Activated T-helper 1 cell treated with anti-CD3 and anti-CD28 coated beads, Interleukin-12 subunit alpha, Interleukin-12 subunit beta, Interleukin-2, Interleukin-4 antibody, amounts not matched to agents 30 ng/mL and 10 ng/mL and 1 ng/mL, durations not matched to agents 14 hours and 24 hours and 36 hours (primary cell): ENCODE measurements around the gene SH3RF2. TPM values are rescaled to one million over a fixed set of nuclear protein-coding genes. Genes with fewer than 3 reads are reported as not detected.
"Not testable (repeated sequence)": the region's sequence is repeated elsewhere in the genome, so short reads cannot be mapped to it uniquely, and the experiment has no call there.

Experiments used
- DNase-seq: peaks from one replicate; pipeline ENCODE4 v3.0.0; 2021; ENCODE audit warnings: low spot score
- H3K27ac Mint-ChIP-seq: one replicate; pipeline ENCODE4 v1.8.0; 2021; ENCODE audit warnings: mild to moderate bottlenecking, mixed read lengths
- H3K27me3 Mint-ChIP-seq: one replicate; pipeline ENCODE4 v1.8.0; 2022; ENCODE audit warnings: mild to moderate bottlenecking, moderate library complexity, mixed read lengths; ENCODE audit not compliant: insufficient read depth
- H3K36me3 Mint-ChIP-seq: one replicate; pipeline ENCODE4 v1.8.0; 2021; ENCODE audit warnings: low read depth, mixed read lengths
- H3K4me1 Mint-ChIP-seq: one replicate; pipeline ENCODE4 v1.8.0; 2021; ENCODE audit warnings: low read depth, mixed read lengths
- H3K4me3 Mint-ChIP-seq: one replicate; pipeline ENCODE4 v1.8.0; 2021; ENCODE audit warnings: mild to moderate bottlenecking, moderate library complexity, mixed read lengths
- H3K9me3 Mint-ChIP-seq: one replicate; pipeline ENCODE4 v1.8.0; 2021; ENCODE audit warnings: mixed read lengths
- intact Hi-C: fragments of 100-400 bp; cut with micrococcal nuclease; formaldehyde crosslinking; loops from one replicate; pipeline ENCODE4 v1.15.1; 2024
- total RNA-seq: library from RNA; stranded (reverse); gene quantifications from 2 replicates; pipeline ENCODE4 v1.2.3, GENCODE V29; 2022

Gene SH3RF2
- total RNA-seq, 1 donor from 2014 or later, result 0.18 TPM

DNA sequence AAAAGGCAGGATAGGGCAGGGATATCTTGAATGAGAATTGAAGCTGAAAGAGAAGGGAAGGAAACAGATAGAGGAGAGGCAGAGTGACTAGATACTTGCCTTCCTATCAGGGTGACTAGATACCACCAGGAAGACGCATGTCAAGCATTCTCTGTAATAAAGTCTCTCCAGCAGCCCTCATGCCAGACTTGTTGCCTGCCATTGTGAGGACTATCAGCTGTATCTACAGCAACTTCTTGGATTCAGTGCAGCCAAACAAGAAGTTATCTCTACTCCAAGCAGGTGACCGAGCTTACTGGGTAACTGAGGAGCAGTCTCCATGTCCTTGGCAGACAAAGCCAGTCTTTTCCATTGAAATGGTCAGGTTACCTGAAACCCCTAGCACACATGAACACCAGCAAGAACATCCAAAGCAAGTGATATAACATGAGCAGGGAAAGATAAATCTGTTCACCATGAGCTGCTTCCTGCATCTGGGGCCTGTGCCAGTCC lies 9.3 kb downstream of the SH3RF2 start:
- intact Hi-C loops, result loop anchor here (1.0 to 5.0 kb wide), 6 partner anchors 8 to 1753 kb away; partner anchors contain the start of genes RBM27 and TCERG1
- H3K4me1 Mint-ChIP-seq, result peaks cover 48% of the 10 kb centered on the region
- H3K27me3 Mint-ChIP-seq, result peaks cover 36% of the 10 kb centered on the region
- no peak for DNase-seq
- H3K36me3 Mint-ChIP-seq, result no peaks in the 10 kb centered on the region
- no peak overlapping the region for H3K27ac Mint-ChIP-seq
- no peak overlapping the region for H3K4me3 Mint-ChIP-seq
- no peaks in the 10 kb centered on the region for H3K9me3 Mint-ChIP-seq

DNA sequence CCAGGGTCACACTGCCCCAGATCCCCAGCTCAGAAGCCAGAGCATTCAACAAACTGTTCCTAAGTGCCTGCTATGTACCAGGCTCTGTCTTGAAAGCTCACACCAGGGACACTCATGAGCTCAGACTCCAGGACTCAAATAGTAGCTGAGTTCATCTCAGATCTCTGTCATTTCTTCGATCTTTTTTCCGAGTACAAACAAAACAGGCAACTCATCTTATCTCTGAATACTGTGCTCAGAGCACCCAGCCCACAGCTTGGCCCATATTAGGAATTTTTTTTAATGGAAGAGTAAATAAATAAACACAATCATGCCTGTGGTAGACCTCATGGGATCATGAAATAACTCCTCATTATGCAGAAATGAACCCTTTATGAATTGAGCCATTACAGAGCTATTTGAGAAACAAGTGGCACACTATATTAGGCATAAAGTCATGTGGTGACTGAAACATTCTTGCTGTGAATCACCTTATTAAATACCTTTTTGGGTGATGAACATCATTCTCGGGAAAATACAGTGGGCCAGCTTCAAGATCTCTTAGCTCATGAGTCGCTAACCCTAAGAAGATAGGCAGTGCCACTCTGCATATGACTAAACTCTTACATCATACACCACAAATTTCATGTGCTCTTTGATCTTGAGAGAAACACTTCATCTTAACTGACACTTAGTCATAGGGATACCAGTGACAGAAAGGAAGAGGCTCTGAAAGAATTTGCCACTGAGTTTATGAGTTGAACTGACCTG lies 9.9 kb downstream of the SH3RF2 start:
- Mint-ChIP-seq H3K4me3 (peak overlapping the region; percentile 5), H3K9me3 (no peaks in the 10 kb centered on the region), H3K27ac (peak overlapping the region; percentile 73), H3K36me3 (no peaks in the 10 kb centered on the region), H3K4me1 (peaks cover 44% of the 10 kb centered on the region), H3K27me3 (peaks cover 36% of the 10 kb centered on the region)
- DNase-seq, result peak; percentile 19
- intact Hi-C loops, result loop anchor here (1.0 to 5.0 kb wide), 6 partner anchors 9 to 1754 kb away; partner anchors contain the start of genes RBM27 and TCERG1

DNA sequence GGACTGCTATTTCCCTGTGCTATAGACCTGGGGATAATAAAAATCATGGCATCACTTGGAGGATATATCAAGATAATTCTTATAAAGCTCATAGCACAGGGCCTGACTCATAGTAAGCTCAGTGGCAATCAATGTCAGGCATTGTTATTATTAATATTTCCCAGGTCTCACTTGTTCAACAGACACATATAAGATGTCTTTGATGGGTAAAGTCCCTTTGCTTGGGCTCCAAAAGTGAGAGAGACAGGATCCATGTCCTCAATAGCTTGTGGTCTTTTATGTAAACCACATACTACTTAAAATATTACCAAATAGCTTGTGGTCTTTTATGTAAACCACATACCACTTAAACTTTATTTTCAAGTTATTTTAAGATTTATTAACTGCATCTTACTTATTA lies 11.2 kb downstream of the SH3RF2 start:
- DNase-seq, result no peak
- no peaks in the 10 kb centered on the region for H3K36me3 Mint-ChIP-seq
- intact Hi-C loops, result loop anchor here (5.0 kb wide), 2 partner anchors 205 to 1755 kb away; no protein-coding TSS in a partner anchor
- no peak overlapping the region for H3K4me3 Mint-ChIP-seq
- peaks cover 43% of the 10 kb centered on the region for H3K27me3 Mint-ChIP-seq
- no peaks in the 10 kb centered on the region for H3K9me3 Mint-ChIP-seq
- peaks cover 32% of the 10 kb centered on the region for H3K4me1 Mint-ChIP-seq
- no peak overlapping the region for H3K27ac Mint-ChIP-seq

DNA sequence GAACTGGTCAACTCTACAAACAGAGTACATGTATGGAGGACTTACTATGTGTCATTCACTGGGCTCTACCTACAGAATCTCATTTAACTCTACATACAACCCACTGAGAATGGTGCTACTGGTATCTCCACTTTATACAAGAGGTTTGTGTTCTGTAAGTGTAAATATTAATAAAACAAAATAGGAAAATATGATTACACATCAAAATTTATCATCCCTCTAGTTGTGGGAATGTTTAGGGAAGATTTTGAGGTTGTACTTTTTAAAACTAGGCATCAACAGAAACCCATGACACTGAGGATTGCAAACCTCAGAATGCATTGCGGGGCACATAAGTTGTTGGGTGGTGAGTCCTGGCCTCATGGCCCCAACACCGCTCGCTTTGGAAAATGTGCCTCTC lies 11.7 kb downstream of the SH3RF2 start:
- Mint-ChIP-seq H3K27ac (no peak overlapping the region), H3K9me3 (no peaks in the 10 kb centered on the region), H3K27me3 (peaks cover 43% of the 10 kb centered on the region), H3K4me3 (no peak overlapping the region), H3K4me1 (peaks cover 32% of the 10 kb centered on the region), H3K36me3 (no peaks in the 10 kb centered on the region)
- intact Hi-C loops, result loop anchor here (5.0 kb wide), 2 partner anchors 206 to 1756 kb away; no protein-coding TSS in a partner anchor
- no peak for DNase-seq

DNA sequence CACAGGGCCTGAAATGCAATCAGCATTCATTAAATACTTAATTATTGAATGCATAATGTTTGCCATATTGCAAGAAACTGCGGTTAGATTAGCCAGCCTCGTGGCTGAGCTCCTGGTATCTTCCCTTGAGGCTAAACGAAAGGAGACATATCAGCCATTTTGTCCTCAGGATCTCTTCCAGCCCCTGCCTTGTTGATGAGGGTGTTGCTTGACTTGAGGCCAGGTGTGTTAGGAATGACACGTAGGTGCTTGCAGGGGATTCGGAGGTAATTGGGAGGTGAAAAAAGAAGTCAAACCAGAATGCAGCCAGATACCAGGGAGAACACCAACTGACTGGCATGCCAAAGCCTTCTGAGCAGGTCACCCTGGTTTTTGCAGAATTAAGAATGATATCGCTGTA lies 12.5 kb downstream of the SH3RF2 start:
- Mint-ChIP-seq H3K4me3 (no peak overlapping the region), H3K4me1 (peaks cover 32% of the 10 kb centered on the region), H3K9me3 (no peaks in the 10 kb centered on the region), H3K27ac (no peak overlapping the region), H3K36me3 (no peaks in the 10 kb centered on the region), H3K27me3 (peaks cover 45% of the 10 kb centered on the region)
- intact Hi-C loops, result loop anchor here (5.0 kb wide), 2 partner anchors 207 to 1757 kb away; no protein-coding TSS in a partner anchor
- DNase-seq, result no peak

DNA sequence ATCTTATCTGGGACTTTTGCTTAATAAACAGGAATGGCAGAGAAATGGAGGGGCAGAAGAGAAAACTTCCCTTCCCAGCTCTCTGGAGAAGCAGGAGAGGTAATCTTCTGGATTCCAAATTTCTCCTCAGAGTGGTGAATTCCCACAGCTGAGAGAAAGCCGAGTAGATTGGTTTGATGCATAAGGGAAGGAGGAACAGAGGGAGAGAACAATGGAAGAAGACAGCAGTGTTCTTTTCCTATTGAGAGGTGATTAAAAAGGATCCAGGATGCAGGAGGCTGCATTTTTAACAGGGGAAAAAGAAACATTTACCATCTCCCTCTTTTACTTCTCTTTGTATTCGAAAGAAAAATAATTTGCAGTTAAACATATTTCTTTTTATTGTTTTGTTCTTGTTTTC lies 13.1 kb downstream of the SH3RF2 start:
- Mint-ChIP-seq H3K27ac (no peak overlapping the region), H3K9me3 (no peaks in the 10 kb centered on the region), H3K4me1 (peaks cover 30% of the 10 kb centered on the region), H3K4me3 (no peak overlapping the region), H3K36me3 (no peaks in the 10 kb centered on the region), H3K27me3 (peaks cover 43% of the 10 kb centered on the region)
- no peak for DNase-seq
- intact Hi-C loops, result loop anchor here (5.0 kb wide), 2 partner anchors 207 to 1757 kb away; no protein-coding TSS in a partner anchor

DNA sequence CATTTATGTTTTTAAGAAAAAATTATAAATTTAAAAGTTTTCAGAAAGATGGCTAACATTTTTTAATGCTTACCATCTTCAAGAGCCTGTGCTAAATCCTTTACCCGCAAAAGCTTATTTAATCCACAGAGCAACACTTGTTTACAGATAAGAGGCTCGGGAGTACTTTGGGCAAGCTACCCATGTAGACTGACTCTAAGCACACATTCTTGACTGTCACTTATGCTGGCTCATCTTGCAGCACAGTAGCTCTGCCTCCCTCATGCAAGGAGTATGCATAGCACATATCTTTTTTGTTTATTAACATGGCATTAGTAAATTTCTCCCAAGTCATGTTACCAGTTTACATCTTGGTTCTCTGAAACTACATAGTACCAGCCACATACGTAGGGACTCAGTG lies 14.7 kb downstream of the SH3RF2 start:
- no peaks in the 10 kb centered on the region for H3K9me3 Mint-ChIP-seq
- no peak overlapping the region for H3K4me3 Mint-ChIP-seq
- no peak overlapping the region for H3K27ac Mint-ChIP-seq
- H3K27me3 Mint-ChIP-seq, result peaks cover 43% of the 10 kb centered on the region
- intact Hi-C loops, result no loop called here
- H3K4me1 Mint-ChIP-seq, result peaks cover 14% of the 10 kb centered on the region
- DNase-seq, result no peak
- H3K36me3 Mint-ChIP-seq, result no peaks in the 10 kb centered on the region

DNA sequence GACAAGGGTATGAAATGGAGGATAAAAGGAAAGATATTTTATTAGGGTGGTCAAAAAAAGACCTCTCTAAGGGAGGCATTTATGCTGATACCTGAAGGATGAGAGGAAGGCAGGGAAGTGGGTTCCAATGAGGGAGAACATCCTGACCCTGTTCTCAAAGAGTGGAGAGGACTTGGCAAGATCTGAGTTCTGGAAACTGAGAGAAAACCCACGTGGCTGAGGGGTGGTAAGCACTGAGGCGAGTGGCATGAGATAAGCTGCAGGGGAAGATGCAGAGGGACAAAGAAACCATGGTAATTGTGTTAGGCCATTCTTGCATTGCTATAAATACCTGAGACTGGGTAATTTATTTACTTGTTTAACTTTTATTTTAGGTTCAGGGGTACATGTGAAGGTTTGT lies 16.8 kb downstream of the SH3RF2 start:
- Mint-ChIP-seq H3K4me1 (no peaks in the 10 kb centered on the region), H3K27me3 (peaks cover 50% of the 10 kb centered on the region), H3K27ac (no peak overlapping the region), H3K36me3 (no peaks in the 10 kb centered on the region), H3K4me3 (no peak overlapping the region), H3K9me3 (no peaks in the 10 kb centered on the region)
- no peak for DNase-seq
- intact Hi-C loops, result no loop called here

DNA sequence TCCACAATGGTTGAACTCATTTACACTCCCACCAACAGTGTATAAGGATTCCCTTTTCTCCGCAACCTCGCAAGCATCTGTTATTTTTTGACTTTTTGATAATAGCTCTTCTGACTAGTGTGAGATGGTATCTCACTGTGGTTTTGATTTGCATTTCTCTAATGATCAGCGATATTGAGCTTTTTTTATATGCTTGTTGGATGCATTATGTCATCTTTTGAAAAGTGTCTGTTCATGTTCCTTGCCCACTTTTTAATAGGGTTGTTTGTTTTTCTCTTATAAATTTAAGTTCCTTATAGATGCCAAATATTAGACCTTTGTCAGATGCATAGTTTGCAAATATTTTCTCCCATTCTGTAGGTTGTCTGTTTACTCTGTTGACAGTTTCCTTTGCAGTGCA lies 17.8 kb downstream of the SH3RF2 start:
- H3K27ac Mint-ChIP-seq, intact Hi-C loops, H3K4me1 Mint-ChIP-seq, H3K9me3 Mint-ChIP-seq, DNase-seq, H3K4me3 Mint-ChIP-seq, H3K36me3 Mint-ChIP-seq: not testable (repeated sequence)
- peaks cover 46% of the 10 kb centered on the region for H3K27me3 Mint-ChIP-seq

DNA sequence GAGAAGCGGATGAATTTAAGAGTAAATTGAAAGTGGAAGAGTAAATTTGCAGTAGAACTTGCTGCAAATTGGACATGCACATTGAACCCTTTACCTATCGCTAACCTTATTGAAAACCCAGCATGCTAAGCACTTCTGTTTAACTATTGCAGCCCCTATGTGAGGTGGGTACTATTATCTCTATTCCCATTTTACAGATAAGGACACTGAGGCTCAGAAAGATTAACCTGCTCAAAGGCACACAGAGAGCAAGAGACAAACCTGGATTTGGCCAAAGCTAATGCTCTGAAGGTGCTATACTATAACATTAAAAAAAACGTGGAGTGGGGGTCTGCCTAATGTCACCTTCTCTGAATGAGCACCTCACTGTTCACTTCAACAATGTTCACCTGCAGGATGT lies 21.0 kb downstream of the SH3RF2 start:
- H3K27ac Mint-ChIP-seq, result no peak overlapping the region
- H3K9me3 Mint-ChIP-seq, result no peaks in the 10 kb centered on the region
- intact Hi-C loops, result no loop called here
- DNase-seq, result no peak
- no peaks in the 10 kb centered on the region for H3K4me1 Mint-ChIP-seq
- H3K36me3 Mint-ChIP-seq, result no peaks in the 10 kb centered on the region
- no peak overlapping the region for H3K4me3 Mint-ChIP-seq
- H3K27me3 Mint-ChIP-seq, result peaks cover 22% of the 10 kb centered on the region

DNA sequence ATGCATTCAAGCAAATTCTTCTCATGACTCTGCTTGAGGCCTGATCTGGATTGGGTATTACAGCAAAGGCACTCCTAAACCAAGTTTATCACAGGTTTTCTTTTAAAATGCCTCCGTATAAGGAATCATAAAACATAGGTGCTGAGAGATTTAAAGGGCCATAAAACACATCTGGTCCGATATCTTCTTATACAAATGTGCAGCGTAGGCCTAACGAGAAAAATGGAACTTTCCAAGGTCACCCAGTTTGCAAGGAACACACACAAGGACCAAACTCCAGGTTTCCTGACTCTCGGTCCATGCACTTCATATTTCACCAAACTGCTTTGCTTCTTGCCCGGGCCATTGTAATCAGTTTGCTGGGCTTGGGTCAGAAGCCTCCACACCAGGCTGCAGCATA lies 22.1 kb downstream of the SH3RF2 start:
- no peaks in the 10 kb centered on the region for H3K36me3 Mint-ChIP-seq
- peaks cover 15% of the 10 kb centered on the region for H3K27me3 Mint-ChIP-seq
- no peak overlapping the region for H3K27ac Mint-ChIP-seq
- no peaks in the 10 kb centered on the region for H3K4me1 Mint-ChIP-seq
- no peaks in the 10 kb centered on the region for H3K9me3 Mint-ChIP-seq
- H3K4me3 Mint-ChIP-seq, result no peak overlapping the region
- no peak for DNase-seq
- intact Hi-C loops, result no loop called here

DNA sequence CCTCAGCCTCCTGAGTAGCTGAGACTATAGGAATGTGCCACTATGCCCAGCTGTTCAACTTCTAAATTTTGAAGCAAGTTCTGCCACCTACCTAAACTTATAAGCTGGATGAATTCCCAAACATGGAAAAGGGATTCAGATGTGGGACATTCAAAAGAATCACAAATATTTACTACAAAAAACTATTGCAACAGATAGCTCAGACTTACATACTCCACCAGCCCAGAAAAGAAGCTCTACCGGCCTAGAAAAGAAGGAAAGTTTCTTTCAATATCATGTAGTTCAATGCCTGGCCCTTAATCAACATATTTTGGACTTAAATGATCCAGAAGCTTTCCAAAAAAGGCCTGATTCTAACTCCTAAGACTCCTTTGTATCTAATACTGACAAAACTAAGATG lies 23.8 kb downstream of the SH3RF2 start:
- Mint-ChIP-seq H3K27ac (no peak overlapping the region), H3K36me3 (no peaks in the 10 kb centered on the region), H3K4me1 (no peaks in the 10 kb centered on the region), H3K9me3 (no peaks in the 10 kb centered on the region), H3K27me3 (peaks cover 11% of the 10 kb centered on the region), H3K4me3 (no peak overlapping the region)
- no peak for DNase-seq
- intact Hi-C loops, result no loop called here

DNA sequence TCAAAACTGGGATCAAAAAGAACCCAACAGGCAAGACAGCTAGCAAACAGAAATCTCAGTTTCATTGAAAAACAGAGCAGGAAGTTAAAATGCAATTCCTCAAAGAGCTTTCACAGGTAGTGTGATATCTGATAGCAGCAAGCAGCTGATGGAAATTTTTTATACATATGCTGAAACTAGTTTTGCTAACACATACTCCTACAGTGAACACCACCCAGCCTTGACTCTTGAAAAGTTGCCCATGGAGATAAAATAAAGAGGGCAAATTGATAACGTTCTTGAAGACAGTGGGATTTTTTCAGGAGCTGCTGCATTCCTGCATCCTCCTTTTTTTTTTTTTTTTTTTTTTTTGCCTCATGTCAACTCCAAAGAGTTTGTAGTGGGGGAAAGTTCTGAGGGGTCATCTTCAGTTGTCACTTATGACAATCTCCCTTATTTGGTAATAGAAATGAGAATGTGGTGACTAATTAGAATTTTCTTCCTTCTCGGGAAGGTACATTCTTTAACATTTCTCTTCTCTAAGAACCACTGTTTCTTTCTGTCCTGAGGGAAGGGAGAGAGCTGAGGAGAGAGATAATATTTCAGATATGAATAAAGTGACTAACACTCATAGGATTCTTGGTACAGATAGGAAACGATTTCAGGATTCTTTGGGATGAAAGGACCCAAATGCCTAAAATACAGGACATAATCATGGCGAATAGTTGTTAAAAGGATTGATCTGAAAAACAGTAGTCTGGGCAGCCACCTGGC lies 24.6 kb downstream of the SH3RF2 start:
- no peaks in the 10 kb centered on the region for H3K36me3 Mint-ChIP-seq
- H3K27ac Mint-ChIP-seq, result no peak overlapping the region
- no peaks in the 10 kb centered on the region for H3K4me1 Mint-ChIP-seq
- peaks cover 14% of the 10 kb centered on the region for H3K27me3 Mint-ChIP-seq
- H3K9me3 Mint-ChIP-seq, result no peaks in the 10 kb centered on the region
- intact Hi-C loops, result no loop called here
- no peak overlapping the region for H3K4me3 Mint-ChIP-seq
- no peak for DNase-seq
